HG03342 (cell line): ENCODE measurements around the gene OTUD6A.
"Not testable (repeated sequence)": the region's sequence is repeated elsewhere in the genome, so short reads cannot be mapped to it uniquely, and the experiment has no call there.

ENCODE experiments used
- ATAC-seq: cut with Tn5 transposase; IDR thresholded peaks from one replicate; pipeline ENCODE4 v1.9.1; 2021; ENCODE audit warnings: mild to moderate bottlenecking, moderate library complexity; ENCODE audit not compliant: unreplicated experiment

The OTUD6A gene

GRCh38 chrX:70044541-70045245 lies 17.6 kb upstream of the OTUD6A start:
- no peak for ATAC-seq

GRCh38 chrX:70046978-70047377 lies 15.3 kb upstream of the OTUD6A start:
- ATAC-seq = no peak

DNA sequence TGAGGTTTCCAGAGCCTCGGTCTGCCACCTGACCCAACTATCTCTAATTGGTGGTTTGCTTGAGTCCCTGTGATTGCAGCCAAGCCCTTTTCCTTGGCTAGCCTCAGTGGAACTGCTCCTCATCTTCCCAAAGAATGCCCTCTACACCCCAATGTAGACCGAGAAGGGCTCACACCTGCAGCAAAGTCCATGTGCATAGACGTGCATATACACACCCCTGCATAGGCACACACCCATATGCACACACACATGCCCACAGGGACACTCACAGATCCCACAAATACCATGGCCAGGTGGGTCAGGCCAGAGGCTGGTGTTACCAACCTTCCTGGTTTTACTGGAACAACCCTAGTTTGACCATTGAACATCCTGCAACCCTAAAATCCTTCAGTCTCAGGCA lies 12.9 kb upstream of the OTUD6A start:
- no peak for ATAC-seq

DNA sequence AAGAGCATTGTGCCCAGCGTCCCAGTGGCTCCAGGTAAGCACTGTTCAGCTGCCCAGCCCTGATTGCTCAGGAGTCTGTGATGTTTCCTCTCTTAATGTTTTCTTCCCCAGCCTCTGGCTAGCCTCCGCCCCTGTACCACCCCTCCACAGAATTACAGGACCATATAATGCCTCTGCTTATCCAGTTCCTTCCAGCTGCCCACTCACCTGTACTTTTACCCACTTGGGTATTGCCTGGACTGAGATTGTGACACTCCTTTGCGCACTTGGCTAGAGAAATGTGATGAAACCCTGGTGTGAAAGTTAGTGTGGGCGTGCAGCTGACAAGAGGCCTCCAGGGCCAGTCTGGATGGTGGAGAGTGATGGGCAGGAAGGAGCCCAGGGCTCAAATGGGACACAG lies 12.3 kb upstream of the OTUD6A start, which contains the start of gene AWAT2:
AWAT2 (minus strand) TSS at position 14 of the 400 bp plus-strand sequence; CDS start at position 8, 6 bp downstream.
- ATAC-seq = no peak

- ATAC-seq = no peak
Observed at GRCh38 chrX:70052895-70053615, 9.2 kb upstream of the OTUD6A start.

- ATAC-seq = no peak
Observed at GRCh38 chrX:70054391-70054790, 7.9 kb upstream of the OTUD6A start.

DNA sequence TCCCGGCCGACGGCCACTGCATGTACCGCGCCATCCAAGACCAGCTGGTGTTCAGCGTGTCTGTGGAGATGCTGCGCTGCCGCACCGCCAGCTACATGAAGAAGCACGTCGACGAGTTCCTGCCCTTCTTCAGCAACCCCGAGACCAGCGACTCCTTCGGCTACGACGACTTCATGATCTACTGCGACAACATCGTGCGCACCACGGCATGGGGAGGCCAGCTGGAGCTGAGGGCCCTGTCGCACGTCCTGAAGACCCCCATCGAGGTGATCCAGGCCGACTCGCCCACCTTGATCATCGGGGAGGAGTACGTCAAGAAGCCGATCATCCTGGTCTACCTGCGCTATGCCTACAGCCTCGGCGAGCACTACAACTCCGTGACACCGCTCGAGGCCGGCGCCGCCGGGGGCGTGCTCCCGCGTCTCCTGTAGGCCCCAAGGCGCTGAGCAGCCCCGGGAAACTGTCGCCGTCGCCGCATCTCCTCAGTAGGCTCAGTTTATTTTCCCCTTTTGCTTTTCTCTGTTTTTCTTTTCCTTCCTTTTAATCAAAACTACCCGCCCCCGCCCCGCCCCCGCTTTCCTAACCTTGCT lies 799 bp downstream of the OTUD6A start:
- ATAC-seq = no peak

GRCh38 chrX:70066646-70067045 lies 4.4 kb downstream of the OTUD6A start:
- no peak for ATAC-seq

DNA sequence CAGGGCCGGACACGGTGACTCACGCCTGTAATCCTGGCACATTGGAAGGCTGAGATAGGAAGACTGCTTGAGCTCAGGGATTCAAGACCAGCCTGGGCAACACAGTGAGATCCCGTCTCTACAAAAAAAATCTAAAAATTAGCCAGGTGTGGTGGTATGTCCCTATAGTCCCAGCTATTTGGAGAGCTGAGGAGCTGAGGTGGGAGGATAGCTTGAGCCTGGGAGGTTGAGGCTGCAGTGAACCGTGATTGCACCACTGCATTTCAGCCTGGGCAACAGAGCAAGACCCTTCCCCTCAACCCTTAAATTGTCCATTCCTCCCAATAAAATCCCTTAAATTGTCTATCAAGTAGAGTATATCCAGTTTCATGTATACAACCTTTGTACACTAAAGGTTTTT lies 17.0 kb downstream of the OTUD6A start:
- no peak for ATAC-seq

DNA sequence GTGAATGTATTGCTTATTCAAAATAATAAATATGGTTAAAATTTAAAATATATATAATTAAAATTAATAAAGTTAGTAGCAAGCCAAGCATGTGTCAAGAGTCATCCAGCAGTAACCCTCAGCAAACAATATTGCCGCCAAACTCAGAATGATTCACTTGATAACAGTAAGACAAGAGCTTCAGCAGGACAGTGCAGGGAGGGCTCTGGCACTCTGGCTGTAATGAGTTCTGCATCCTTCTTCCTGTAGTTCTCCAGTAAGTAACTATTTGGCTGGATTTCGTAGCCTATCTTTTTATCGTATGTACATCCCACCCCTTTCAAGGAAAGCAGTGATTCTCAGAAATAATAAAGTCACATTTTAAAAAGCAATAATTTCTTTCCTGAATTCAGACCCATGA lies 17.6 kb downstream of the OTUD6A start:
- ATAC-seq = no peak

GRCh38 chrX:70082723-70083122 lies 20.5 kb downstream of the OTUD6A start:
- no peak for ATAC-seq

- ATAC-seq = no peak
Observed at GRCh38 chrX:70084592-70085240, 22.5 kb downstream of the OTUD6A start.

DNA sequence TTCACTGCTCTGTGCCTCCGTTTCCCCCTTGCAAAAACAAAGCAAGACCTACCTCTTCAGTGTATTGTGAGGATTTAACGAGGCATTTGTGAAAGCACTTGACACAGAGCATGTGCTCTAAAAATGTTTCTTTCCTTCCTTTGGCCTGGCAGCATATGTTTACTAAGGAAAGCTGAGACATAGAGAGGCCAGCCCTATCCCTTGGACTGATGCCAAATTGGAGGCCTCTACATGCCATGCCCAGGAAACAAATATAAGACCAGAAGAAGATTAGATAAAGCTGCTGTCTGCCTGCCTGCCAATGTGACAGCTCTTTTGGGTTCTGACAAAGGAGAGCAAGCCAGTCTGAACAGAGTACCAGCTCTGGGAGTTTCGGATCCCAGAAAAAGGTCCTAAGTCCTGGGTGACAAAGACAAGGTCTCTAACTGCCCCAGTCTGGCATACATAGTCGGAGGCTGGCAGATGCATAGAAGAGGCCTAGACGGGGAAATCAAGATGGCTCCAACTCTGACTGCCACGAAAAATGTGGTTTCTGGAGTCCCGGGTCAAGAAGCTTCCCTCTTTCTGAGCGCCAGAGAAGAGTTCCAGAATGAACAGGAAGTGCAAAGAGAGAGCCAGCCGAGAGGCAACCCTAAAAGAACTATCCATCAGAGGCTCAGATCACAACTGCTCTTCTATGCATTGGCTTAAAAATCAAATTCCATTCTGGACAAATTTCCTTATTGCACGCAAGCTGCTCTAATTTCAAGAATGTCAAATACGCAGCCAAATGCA lies 25.8 kb downstream of the OTUD6A start:
- ATAC-seq = no peak

DNA sequence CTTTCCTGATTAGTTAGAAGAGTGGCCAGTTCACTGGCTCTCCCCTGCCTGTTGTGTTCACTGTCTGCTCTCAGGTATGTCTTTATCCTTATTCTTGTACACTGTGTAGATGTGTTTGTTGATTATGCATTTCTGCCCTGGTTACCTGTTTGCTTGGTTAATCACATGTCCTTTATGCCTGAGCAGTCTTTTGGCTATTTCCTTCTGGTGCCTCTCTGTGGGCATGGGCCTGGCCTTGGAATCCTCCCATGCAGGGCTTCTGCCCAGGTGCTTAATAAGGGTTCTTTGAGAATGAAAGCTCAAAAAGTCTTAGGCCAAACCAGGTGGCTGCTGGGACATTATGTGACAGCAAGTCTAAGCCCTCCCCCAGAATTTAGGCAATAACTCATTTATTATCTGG lies 26.5 kb downstream of the OTUD6A start:
- ATAC-seq = no peak

DNA sequence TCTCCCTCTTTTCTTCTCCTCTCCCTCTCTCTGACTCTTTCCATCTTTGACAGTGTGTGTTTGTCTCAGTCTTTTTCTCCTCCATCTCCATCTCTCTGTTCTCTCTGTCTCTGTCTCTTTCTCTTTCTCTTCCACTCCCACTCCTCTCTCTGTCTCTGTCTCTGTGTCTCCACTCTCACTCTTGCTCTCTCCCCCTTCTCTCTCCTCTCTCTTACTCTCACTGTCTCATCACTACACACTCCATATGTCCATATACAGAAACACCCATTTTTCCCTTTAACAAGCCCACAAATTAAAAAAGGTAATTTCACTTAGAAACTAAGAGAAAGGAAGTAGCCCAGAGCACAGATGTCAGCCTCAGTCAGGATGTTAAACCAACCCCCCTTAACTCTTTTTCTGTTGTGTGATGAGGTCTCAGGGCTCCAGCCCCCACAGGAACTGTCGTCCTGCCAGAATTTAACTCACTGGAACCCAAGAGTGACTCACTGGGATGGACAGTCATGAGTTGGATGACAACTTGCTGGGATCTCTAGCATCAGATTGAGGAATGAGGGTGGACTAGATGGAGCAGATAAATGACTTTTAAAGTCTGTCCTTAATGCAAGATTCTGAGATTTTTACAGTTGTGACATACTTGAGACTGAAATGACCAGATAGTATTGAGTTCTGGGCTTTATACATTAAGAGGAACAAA lies 27.5 kb downstream of the OTUD6A start:
- no peak for ATAC-seq

GRCh38 chrX:70092247-70092646 lies 30.0 kb downstream of the OTUD6A start:
- ATAC-seq = no peak

GRCh38 chrX:70096052-70096451 lies 33.8 kb downstream of the OTUD6A start:
- ATAC-seq = no peak

GRCh38 chrX:70105229-70105628 lies 43.0 kb downstream of the OTUD6A start:
- no peak for ATAC-seq

GRCh38 chrX:70111436-70112026 lies 49.3 kb downstream of the OTUD6A start:
- not testable (repeated sequence) for ATAC-seq
